A549 (cell line): ENCODE measurements around the gene RBCK1. TPM values are rescaled to one million over a fixed set of nuclear protein-coding genes. Genes with fewer than 3 reads are reported as not detected.

Experiments
- ATAC-seq, 2 experiments: fragments of 200-7000 bp in 1 of 2; fragments of >200 bp in 1 of 2; cut with Nextera tagmentation in 1 of 2; cut with Tn5 transposase in 1 of 2; 3 replicates each; pipeline versions ENCODE4 v1.8.0 to v1.9.1; 2018 to 2020; ENCODE audit warnings: mild to moderate bottlenecking in 1 of 2, moderate library complexity in 1 of 2
- CTCF ChIA-PET: fragments of 300-600 bp; sonication (Branson Sonifier 250); formaldehyde crosslinking; extraction: SDS; loops from one replicate; lab custom pipeline; 2021; ENCODE audit warnings: antibody characterized with exemption, inconsistent platforms; lab: Yijun Ruan, JAX
- POLR2A ChIA-PET: fragments of 350-600 bp; formaldehyde crosslinking; extraction: SDS; loops from one replicate; lab custom pipeline; 2021; ENCODE audit warnings: antibody characterized with exemption, inconsistent platforms; lab: Yijun Ruan, JAX
- DNase-seq, 2 experiments: peaks; one replicate each; pipeline versions ENCODE4 v3.0.0 to v3.0.0-alpha.2; 2011 to 2016; ENCODE audit warnings: low read depth in 1 of 2, low spot score in 1 of 2
- FAIRE-seq: peaks from 2 replicates; lab custom pipeline; 2011; peaks lifted over from hg19 to GRCh38; lab: Jason Lieb, UNC
- H3K27ac ChIP-seq, 2 experiments: fragments of >200 bp; sonication (Bioruptor Twin); formaldehyde crosslinking; 3 replicates each; pipeline ENCODE4 v1.5.1; 2016 to 2017
- H3K4me1 ChIP-seq: fragments of >200 bp; sonication (Bioruptor Twin); formaldehyde crosslinking; 3 replicates; pipeline ENCODE4 v1.6.1; 2016
- H3K4me2 ChIP-seq: fragments of >200 bp; sonication (Bioruptor Twin); formaldehyde crosslinking; 3 replicates; pipeline ENCODE4 v1.6.1; 2016
- H3K4me3 ChIP-seq: fragments of >200 bp; sonication (Bioruptor Twin); formaldehyde crosslinking; 3 replicates; pipeline ENCODE4 v1.5.1; 2016
- H3K9me3 ChIP-seq: fragments of >200 bp; sonication (Bioruptor Twin); formaldehyde crosslinking; 3 replicates; pipeline ENCODE4 v1.6.1; 2016
- CEBPB ChIP-seq, 2 experiments: fragments of >200 bp in 1 of 2; sonication (Bioruptor Twin) in 1 of 2; formaldehyde crosslinking in 1 of 2; IDR thresholded peaks; 2 replicates each; pipeline ENCODE4 v1.6.1; 2012 to 2016
- EHMT2 ChIP-seq: fragments of 200-600 bp; sonication (generic); IDR thresholded peaks from 2 replicates; pipeline ENCODE4 v1.6.1; 2016; ENCODE audit warnings: antibody characterized with exemption, low read depth, mild to moderate bottlenecking, moderate library complexity
- ELK1 ChIP-seq: fragments of 150-350 bp; IDR thresholded peaks from 2 replicates; pipeline ENCODE4 v1.6.1; 2014; ENCODE audit warnings: low read depth, mild to moderate bottlenecking, low read length
- FOSB ChIP-seq: fragments of 250-450 bp; sonication (Bioruptor Pico); IDR thresholded peaks from 2 replicates; pipeline ENCODE4 v1.5.0; 2020; ENCODE audit warnings: mild to moderate bottlenecking, moderate library complexity
- HEYL ChIP-seq: fragments of 250-450 bp; sonication (Bioruptor Pico); IDR thresholded peaks from 2 replicates; pipeline ENCODE4 v1.8.0; 2021; ENCODE audit warnings: mild to moderate bottlenecking, moderate library complexity
- HOXB13 ChIP-seq: fragments of 250-450 bp; sonication (Bioruptor Pico); IDR thresholded peaks from 2 replicates; pipeline ENCODE4 v1.5.0; 2020; ENCODE audit warnings: low read depth, mild to moderate bottlenecking, moderate library complexity
- HOXB5 ChIP-seq: fragments of 250-450 bp; sonication (Bioruptor Pico); IDR thresholded peaks from 2 replicates; pipeline ENCODE4 v1.5.0; 2020; ENCODE audit warnings: mild to moderate bottlenecking, moderate library complexity
- JUN ChIP-seq, 2 experiments: fragments of >200 bp; sonication (Bioruptor Twin); formaldehyde crosslinking; IDR thresholded peaks; 2 replicates in 1 of 2; 3 replicates in 1 of 2; pipeline ENCODE4 v1.6.1; 2016 to 2017
- MAZ ChIP-seq: fragments of 150-350 bp; IDR thresholded peaks from 2 replicates; pipeline ENCODE4 v1.6.1; 2014; ENCODE audit warnings: antibody characterized with exemption, low read depth, low read length, borderline replicate concordance
- NPAS2 ChIP-seq: fragments of 250-450 bp; sonication (Bioruptor Pico); IDR thresholded peaks from 2 replicates; pipeline ENCODE4 v1.8.0; 2022; ENCODE audit warnings: mild to moderate bottlenecking, moderate library complexity, borderline replicate concordance
- PBX3 ChIP-seq: IDR thresholded peaks from 2 replicates; pipeline ENCODE4 v1.6.1; 2012
- RAD21 ChIP-seq, 2 experiments: fragments of >200 bp in 1 of 2; sonication (Bioruptor Twin) in 1 of 2; formaldehyde crosslinking in 1 of 2; IDR thresholded peaks in 1 of 2; conservative IDR thresholded peaks in 1 of 2; 2 replicates in 1 of 2; 3 replicates in 1 of 2; pipeline ENCODE4 v1.6.1; 2012 to 2018; ENCODE audit warnings: inconsistent platforms in 1 of 2
- RARB ChIP-seq: fragments of 250-450 bp; sonication (Bioruptor Pico); IDR thresholded peaks from 2 replicates; pipeline ENCODE4 v1.8.0; 2021; ENCODE audit warnings: mild to moderate bottlenecking, moderate library complexity
- RFX5 ChIP-seq: fragments of 450-650 bp; IDR thresholded peaks from 2 replicates; pipeline ENCODE4 v1.7.1; 2014; ENCODE audit warnings: antibody characterized with exemption, mild to moderate bottlenecking, moderate library complexity
- SMC3 ChIP-seq: fragments of >200 bp; sonication (Bioruptor Twin); formaldehyde crosslinking; IDR thresholded peaks from 3 replicates; pipeline ENCODE4 v1.6.1; 2018; ENCODE audit warnings: inconsistent platforms
- SREBF2 ChIP-seq: fragments of 450-650 bp; IDR thresholded peaks from 2 replicates; pipeline ENCODE4 v1.6.1; 2014; ENCODE audit warnings: mild to moderate bottlenecking, moderate library complexity
- TP53 ChIP-seq: fragments of 250-450 bp; sonication (Bioruptor Pico); IDR thresholded peaks from 2 replicates; pipeline ENCODE4 v1.5.0; 2021; ENCODE audit warnings: mild to moderate bottlenecking, moderate library complexity
- USF2 ChIP-seq: fragments of 450-650 bp; IDR thresholded peaks from 2 replicates; pipeline ENCODE4 v1.6.1; 2014; ENCODE audit warnings: antibody characterized with exemption
- WGBS: methylation state at CpG from one replicate; pipeline ENCODE4 v1.1.6; 2017; ENCODE audit errors: missing lambda C conversion rate; 5-methylcytosine and 5-hydroxymethylcytosine counted together
- polyA plus RNA-seq, 4 experiments: library from polyadenylated mRNA; depleted of rRNA in 3 of 4; stranded (reverse); fragments of >200 nt; fragmentation: RNase III in 1 of 4; extraction: RNeasy Plus Mini Kit Qiagen cat#74134 plus additional on column Dnase treatment in 1 of 4; gene quantifications; 2 replicates in 3 of 4; 3 replicates in 1 of 4; pipeline ENCODE4 v1.2.3, GENCODE V29; 2011 to 2017

Gene RBCK1
- polyA plus RNA-seq, 2 of the 4 experiments (the other 2 are of a cell fraction): 117 to 222 TPM

- no peak for FAIRE-seq
Measured at GRCh38 chr20:397432-398237, 10.5 kb upstream of the RBCK1 start.

GRCh38 chr20:399182-399707 is 8.9 kb upstream of the RBCK1 start:
- ChIA-PET POLR2A (interaction anchor here (1.6 to 5.6 kb wide), 5 partner anchors 8 to 37 kb away, joined by 4 to 106 read pairs (median 12); partner anchors contain the start of genes RBCK1 and TRIB3), CTCF (interaction anchor here (0.6 to 15.4 kb wide), 8 partner anchors 8 to 52 kb away, joined by 3 to 160 read pairs (median 9); partner anchors contain the start of genes NRSN2, RBCK1 and TRIB3)
- peaks cover 53% of the 10 kb centered on the region for H3K4me1 ChIP-seq
- H3K4me2 ChIP-seq: no peak overlapping the region
- H3K4me3 ChIP-seq: no peak overlapping the region
- peak overlapping the region; percentile 93 to 99 for H3K27ac ChIP-seq
- 97% methylated on average over 9 of the region's 9 CpGs for WGBS
- peaks cover 14% of the 10 kb centered on the region for H3K9me3 ChIP-seq
- FAIRE-seq (no peak), DNase-seq (no peak), ATAC-seq (peak in 1 of 2 experiments; percentile 1; a peak in 1 of 6 replicates)
- no peak for TF ChIP-seq USF2
- no peak for TF ChIP-seq RARB (CRISPR knock-in tag)
- TF ChIP-seq CEBPB (IDR thresholded peaks at IDR 0.05): no peak
- no peak for TF ChIP-seq HOXB13 (CRISPR knock-in tag)
- no peak for TF ChIP-seq FOSB (CRISPR knock-in tag)
- TF ChIP-seq NPAS2 (CRISPR knock-in tag): no peak
- no peak for TF ChIP-seq SMC3
- TF ChIP-seq RFX5: no peak

More at GRCh38 chr20:397432-398237, 10.5 kb upstream of the RBCK1 start:
- Histone ChIP-seq H3K4me3 (no peak overlapping the region), H3K4me2 (no peak overlapping the region; the same call in 2 of the 3 replicates), H3K27ac (peak overlapping the region; percentile 42 to 60; a peak in 3 of 6 replicates), H3K9me3 (no peaks in the 10 kb centered on the region), H3K4me1 (peaks cover 51% of the 10 kb centered on the region)
- no peak for DNase-seq
- 87% methylated on average over 6 of the region's 6 CpGs for WGBS
- CTCF ChIA-PET: interaction anchor here (0.5 to 15.4 kb wide), 11 partner anchors 10 to 64 kb away, joined by 3 to 160 read pairs (median 8); partner anchors contain the start of genes NRSN2, RBCK1 and TRIB3
- TF ChIP-seq RARB (CRISPR knock-in tag) (no peak), HOXB5 (no peak), ELK1 (no peak), RAD21 (conservative IDR thresholded peaks at IDR 0.05 in 1 of 2, IDR thresholded peaks at IDR 0.05 in 1 of 2) (no peak), PBX3 (no peak), JUN (IDR thresholded peaks at IDR 0.05) (no peak; a peak in 1 of 5 replicates), SREBF2 (no peak)
- TF ChIP-seq, all 56 proteins: peak for 0
- ATAC-seq: no peak
- POLR2A ChIA-PET: interaction anchor here (0.7 to 5.6 kb wide), 6 partner anchors 7 to 35 kb away, joined by 3 to 106 read pairs (median 8); partner anchors contain the start of genes RBCK1 and TRIB3

GRCh38 chr20:400128-400453 is 8.0 kb upstream of the RBCK1 start:
- FAIRE-seq (no peak), ATAC-seq (peak in 1 of 2 experiments; percentile 7; a peak in 2 of 6 replicates)
- no peak for TF ChIP-seq TP53 (CRISPR knock-in tag)
- no peak for TF ChIP-seq MAZ
- no peak for TF ChIP-seq HEYL (CRISPR knock-in tag)
- TF ChIP-seq EHMT2: no peak
- no peak for TF ChIP-seq NPAS2 (CRISPR knock-in tag)
- TF ChIP-seq, all 56 proteins: peak for 0
- Histone ChIP-seq H3K4me1 (peaks cover 50% of the 10 kb centered on the region), H3K27ac (peak overlapping the region; percentile 93 to 99), H3K4me2 (peak overlapping the region; percentile 65), H3K9me3 (peaks cover 15% of the 10 kb centered on the region), H3K4me3 (no peak overlapping the region)
- 49% methylated on average over 2 of the region's 2 CpGs for WGBS
- CTCF ChIA-PET: interaction anchor here (0.6 to 15.4 kb wide), 9 partner anchors 9 to 161 kb away, joined by 3 to 160 read pairs (median 8); partner anchors contain the start of genes NRSN2 and TRIB3
- DNase-seq: no peak
- POLR2A ChIA-PET: interaction anchor here (0.5 to 5.6 kb wide), 5 partner anchors 10 to 76 kb away, joined by 4 to 106 read pairs (median 11); partner anchors contain the start of genes NRSN2 and TRIB3
